ENCODE results near the gene PDE1C. TPM values are rescaled to one million over a fixed set of nuclear protein-coding genes. Genes with fewer than 3 reads are reported as not detected.

Gene PDE1C
- total RNA-seq, 1 donor from 2014 or later: 0.26 TPM

DNA sequence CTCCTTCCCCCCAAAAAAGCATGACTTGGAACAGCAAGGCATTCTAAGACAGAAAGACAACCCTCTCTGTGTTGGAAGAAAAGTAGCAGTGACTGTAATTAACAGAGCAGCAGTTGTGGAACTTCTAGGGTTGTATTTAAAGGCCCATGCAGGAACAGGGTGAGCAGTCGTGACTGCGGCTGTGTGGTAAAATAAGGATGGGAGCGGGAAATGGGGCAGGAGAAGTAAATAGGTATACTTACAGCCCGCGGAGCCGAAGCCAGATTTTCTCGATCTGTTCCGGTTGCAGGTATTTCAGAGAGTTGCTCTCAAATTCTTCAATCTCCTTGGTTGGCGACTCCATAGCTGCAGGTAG lies 179 bp downstream of the PDE1C start:
- Mint-ChIP-seq H3K9me3 (no peaks in the 10 kb centered on the region), H3K4me3 (peak overlapping the region; percentile 82), H3K27me3 (ENCODE audit: low read depth) (peaks cover 95% of the 10 kb centered on the region), H3K36me3 (ENCODE audit: low read depth) (no peaks in the 10 kb centered on the region), H3K4me1 (peaks cover 12% of the 10 kb centered on the region), H3K27ac (ENCODE audit: unreplicated experiment) (no peak overlapping the region)
- DNase-seq (ENCODE audit: low read depth, low spot score): no peak
- TF ChIP-seq, protein P1, sequence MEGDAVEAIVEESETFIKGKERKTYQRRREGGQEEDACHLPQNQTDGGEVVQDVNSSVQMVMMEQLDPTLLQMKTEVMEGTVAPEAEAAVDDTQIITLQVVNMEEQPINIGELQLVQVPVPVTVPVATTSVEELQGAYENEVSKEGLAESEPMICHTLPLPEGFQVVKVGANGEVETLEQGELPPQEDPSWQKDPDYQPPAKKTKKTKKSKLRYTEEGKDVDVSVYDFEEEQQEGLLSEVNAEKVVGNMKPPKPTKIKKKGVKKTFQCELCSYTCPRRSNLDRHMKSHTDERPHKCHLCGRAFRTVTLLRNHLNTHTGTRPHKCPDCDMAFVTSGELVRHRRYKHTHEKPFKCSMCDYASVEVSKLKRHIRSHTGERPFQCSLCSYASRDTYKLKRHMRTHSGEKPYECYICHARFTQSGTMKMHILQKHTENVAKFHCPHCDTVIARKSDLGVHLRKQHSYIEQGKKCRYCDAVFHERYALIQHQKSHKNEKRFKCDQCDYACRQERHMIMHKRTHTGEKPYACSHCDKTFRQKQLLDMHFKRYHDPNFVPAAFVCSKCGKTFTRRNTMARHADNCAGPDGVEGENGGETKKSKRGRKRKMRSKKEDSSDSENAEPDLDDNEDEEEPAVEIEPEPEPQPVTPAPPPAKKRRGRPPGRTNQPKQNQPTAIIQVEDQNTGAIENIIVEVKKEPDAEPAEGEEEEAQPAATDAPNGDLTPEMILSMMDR (conservative IDR thresholded peaks at IDR 0.05): no peak

DNA sequence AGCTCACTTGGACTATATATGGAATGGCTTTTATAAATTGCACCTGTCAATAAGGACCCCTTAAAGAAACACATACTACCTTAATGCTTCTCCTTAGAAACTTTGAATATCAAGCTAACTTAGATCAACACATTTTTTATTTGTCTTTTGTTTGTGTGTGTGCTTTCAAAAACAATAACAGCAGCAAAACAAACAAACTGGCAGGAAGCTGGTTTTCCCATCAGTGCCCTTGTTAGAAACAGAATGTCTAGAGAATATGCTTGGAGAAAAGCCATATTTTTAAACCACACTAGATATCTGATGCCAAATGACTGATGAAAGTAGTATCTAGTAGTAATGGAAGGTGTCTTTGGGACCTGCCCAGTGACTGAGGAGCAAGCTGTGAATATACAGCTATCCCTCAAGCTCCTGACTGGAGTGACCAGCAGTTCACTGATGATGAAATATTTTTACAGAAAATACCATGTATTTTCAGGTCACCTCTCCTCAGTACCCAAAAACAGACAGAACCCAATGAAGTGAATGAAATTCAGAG lies 1.0 kb downstream of the PDE1C start:
- DNase-seq (ENCODE audit: low read depth, low spot score): no peak
- Mint-ChIP-seq H3K4me1 (peaks cover 9% of the 10 kb centered on the region), H3K36me3 (ENCODE audit: low read depth) (no peaks in the 10 kb centered on the region), H3K9me3 (no peaks in the 10 kb centered on the region), H3K27me3 (ENCODE audit: low read depth) (peaks cover 94% of the 10 kb centered on the region), H3K27ac (ENCODE audit: unreplicated experiment) (no peak overlapping the region), H3K4me3 (peak overlapping the region; percentile 82)
- TF ChIP-seq, protein P1 (conservative IDR thresholded peaks at IDR 0.05): no peak

DNA sequence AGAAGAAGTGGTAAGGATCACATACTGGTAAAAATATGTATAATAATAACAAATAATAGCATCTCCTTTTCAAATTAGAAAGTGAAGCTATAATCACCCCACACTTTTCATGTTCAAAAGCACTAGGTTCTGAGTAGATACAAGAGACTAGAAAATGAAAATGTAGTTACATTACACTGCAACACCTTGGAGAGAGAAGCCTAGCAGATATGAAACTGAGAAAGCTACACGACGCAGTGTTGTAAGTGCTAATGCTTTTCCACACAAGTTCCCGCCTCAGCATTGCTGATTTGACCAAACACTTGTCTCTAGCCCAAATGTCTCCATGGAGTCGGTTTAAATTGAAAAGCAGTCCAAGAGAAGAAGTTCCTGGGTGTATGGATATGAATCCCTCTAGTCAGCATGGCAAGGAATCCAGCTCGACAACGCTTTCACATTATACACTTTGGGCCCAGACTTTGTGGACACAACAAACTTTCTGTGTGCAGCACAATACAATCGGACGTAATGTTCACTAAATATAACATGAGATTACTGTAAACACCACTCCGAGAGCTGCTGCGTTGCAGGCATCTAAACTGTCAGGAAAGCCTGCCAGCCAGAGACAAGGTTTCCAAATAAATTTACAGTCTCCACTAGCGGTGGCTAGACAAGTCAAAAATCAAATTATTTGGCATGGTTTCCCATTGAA lies 1.7 kb downstream of the PDE1C start:
- Mint-ChIP-seq H3K9me3 (no peaks in the 10 kb centered on the region), H3K27ac (ENCODE audit: unreplicated experiment) (no peak overlapping the region), H3K4me1 (peaks cover 9% of the 10 kb centered on the region), H3K36me3 (ENCODE audit: low read depth) (no peaks in the 10 kb centered on the region), H3K27me3 (ENCODE audit: low read depth) (peaks cover 92% of the 10 kb centered on the region), H3K4me3 (no peak overlapping the region)
- TF ChIP-seq, protein P1 (conservative IDR thresholded peaks at IDR 0.05): no peak
- no peak for DNase-seq (ENCODE audit: low read depth, low spot score)

DNA sequence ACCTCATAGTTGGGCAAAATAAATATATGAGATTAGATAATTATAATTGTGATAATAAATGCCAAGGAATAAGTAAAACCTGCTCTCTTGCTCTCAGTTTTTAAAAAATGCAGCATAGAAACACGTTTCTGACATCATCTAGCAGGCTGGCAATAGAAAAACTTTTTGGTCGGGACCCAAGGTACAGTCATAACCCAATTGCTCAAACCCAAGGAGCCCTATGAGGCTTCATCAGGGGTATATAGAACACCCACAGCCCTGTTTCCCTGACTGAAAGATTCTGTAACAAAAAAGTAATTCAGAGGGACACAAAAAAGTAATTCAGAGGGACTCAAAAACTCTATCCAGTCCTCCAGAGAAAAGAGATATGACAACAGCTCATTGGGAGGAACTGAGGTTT lies 3.8 kb downstream of the PDE1C start:
- H3K9me3 Mint-ChIP-seq: peaks cover 6% of the 10 kb centered on the region
- no peaks in the 10 kb centered on the region for H3K36me3 Mint-ChIP-seq (ENCODE audit: low read depth)
- no peak overlapping the region for H3K27ac Mint-ChIP-seq (ENCODE audit: unreplicated experiment)
- no peak overlapping the region for H3K4me3 Mint-ChIP-seq
- H3K4me1 Mint-ChIP-seq: peaks cover 12% of the 10 kb centered on the region
- no peak for DNase-seq (ENCODE audit: low read depth, low spot score)
- peaks cover 77% of the 10 kb centered on the region for H3K27me3 Mint-ChIP-seq (ENCODE audit: low read depth)
- TF ChIP-seq, protein P1 (conservative IDR thresholded peaks at IDR 0.05): no peak

DNA sequence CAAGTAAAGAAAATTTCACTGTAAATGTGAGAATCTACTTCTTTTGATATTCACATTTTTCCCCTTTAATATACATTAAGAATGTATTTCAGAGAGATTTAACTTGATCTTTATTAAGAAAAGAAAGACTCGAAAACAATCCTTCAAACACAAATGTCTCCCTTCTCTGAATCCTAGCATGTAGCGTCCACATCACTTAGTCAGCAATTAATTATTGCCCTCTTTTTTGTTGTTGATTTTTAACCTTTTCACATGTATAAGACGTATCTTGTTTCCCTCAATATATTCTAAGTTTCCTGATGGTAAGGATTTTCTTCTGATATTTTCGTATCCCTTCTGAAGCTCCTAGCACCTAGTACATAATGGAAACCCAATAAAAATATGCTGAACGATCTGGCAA lies 6.6 kb downstream of the PDE1C start:
- H3K4me3 Mint-ChIP-seq: no peak overlapping the region
- peaks cover 21% of the 10 kb centered on the region for H3K4me1 Mint-ChIP-seq
- peaks cover 6% of the 10 kb centered on the region for H3K9me3 Mint-ChIP-seq
- no peaks in the 10 kb centered on the region for H3K36me3 Mint-ChIP-seq (ENCODE audit: low read depth)
- H3K27me3 Mint-ChIP-seq (ENCODE audit: low read depth): peaks cover 56% of the 10 kb centered on the region
- TF ChIP-seq, protein P1 (conservative IDR thresholded peaks at IDR 0.05): no peak
- no peak overlapping the region for H3K27ac Mint-ChIP-seq (ENCODE audit: unreplicated experiment)
- DNase-seq (ENCODE audit: low read depth, low spot score): no peak
